Measurements from ENCODE around the gene INPP5D.

DNA sequence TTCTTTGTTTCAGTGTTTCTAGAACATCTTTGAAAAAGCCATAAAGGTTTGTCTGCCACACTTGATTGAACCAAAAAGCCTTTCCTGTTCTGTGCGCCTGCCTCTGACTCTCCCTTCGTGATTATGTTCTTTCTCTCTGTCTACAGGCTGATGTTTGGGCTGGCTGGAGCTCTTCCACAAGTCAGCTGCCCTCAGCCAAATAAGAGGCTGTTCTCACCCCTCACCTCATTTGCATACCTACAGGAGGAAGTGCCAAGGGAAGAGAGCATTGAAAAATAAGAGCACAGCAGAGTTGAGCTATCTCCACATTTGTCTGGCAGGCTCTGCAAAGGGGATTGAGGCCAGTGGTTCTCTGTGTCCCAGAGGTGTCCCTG lies 15.8 kb downstream of the INPP5D start:
- TF ChIP-seq RAD21 (IDR thresholded peaks at IDR 0.05; ENCODE audit: low read depth), result no peak
- TF ChIP-seq EP300 (IDR thresholded peaks at IDR 0.05; ENCODE audit: borderline replicate concordance), result no peak
- TF ChIP-seq, protein P1, sequence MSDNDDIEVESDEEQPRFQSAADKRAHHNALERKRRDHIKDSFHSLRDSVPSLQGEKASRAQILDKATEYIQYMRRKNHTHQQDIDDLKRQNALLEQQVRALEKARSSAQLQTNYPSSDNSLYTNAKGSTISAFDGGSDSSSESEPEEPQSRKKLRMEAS (IDR thresholded peaks at IDR 0.05), result no peak
- no peak for TF ChIP-seq CREB1 (IDR thresholded peaks at IDR 0.05; ENCODE audit: low read depth)
- TF ChIP-seq TAF1 (IDR thresholded peaks at IDR 0.05; ENCODE audit: low read depth), result no peak
- TF ChIP-seq NFIC (IDR thresholded peaks at IDR 0.05), result no peak
- TF ChIP-seq YY1 (IDR thresholded peaks at IDR 0.05; ENCODE audit: low read depth), result no peak
- TF ChIP-seq TEAD4 (IDR thresholded peaks at IDR 0.05), result no peak
- TF ChIP-seq, protein P2, sequence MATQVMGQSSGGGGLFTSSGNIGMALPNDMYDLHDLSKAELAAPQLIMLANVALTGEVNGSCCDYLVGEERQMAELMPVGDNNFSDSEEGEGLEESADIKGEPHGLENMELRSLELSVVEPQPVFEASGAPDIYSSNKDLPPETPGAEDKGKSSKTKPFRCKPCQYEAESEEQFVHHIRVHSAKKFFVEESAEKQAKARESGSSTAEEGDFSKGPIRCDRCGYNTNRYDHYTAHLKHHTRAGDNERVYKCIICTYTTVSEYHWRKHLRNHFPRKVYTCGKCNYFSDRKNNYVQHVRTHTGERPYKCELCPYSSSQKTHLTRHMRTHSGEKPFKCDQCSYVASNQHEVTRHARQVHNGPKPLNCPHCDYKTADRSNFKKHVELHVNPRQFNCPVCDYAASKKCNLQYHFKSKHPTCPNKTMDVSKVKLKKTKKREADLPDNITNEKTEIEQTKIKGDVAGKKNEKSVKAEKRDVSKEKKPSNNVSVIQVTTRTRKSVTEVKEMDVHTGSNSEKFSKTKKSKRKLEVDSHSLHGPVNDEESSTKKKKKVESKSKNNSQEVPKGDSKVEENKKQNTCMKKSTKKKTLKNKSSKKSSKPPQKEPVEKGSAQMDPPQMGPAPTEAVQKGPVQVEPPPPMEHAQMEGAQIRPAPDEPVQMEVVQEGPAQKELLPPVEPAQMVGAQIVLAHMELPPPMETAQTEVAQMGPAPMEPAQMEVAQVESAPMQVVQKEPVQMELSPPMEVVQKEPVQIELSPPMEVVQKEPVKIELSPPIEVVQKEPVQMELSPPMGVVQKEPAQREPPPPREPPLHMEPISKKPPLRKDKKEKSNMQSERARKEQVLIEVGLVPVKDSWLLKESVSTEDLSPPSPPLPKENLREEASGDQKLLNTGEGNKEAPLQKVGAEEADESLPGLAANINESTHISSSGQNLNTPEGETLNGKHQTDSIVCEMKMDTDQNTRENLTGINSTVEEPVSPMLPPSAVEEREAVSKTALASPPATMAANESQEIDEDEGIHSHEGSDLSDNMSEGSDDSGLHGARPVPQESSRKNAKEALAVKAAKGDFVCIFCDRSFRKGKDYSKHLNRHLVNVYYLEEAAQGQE (IDR thresholded peaks at IDR 0.05; ENCODE audit: low read depth), result no peak
- no peak for TF ChIP-seq TCF12 (IDR thresholded peaks at IDR 0.05; ENCODE audit: low read depth)
- TF ChIP-seq CEBPB (IDR thresholded peaks at IDR 0.05), result no peak
